Measurements from ENCODE around the gene FGF16.

DNA sequence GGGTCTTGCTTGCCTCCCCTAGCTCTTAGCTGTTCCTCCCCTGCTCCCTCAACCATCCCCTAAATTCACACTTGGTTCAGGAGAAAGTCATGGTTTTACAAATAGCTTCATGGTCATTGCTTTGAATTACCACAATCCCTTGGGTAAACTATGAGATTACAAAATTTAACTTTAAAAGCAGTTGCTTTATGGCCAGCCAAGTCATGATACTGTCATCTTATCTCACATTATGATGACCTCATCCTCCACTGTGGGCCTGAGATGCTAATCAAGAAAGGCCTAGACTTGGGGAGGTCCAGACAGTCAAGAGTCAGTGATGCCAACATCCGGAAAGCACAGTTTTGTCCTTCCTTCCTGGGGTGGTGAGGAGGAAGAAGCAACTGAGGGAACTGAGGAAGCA is 10.5 kb upstream of the FGF16 start:
- TF ChIP-seq EZH2 (IDR thresholded peaks at IDR 0.05; ENCODE audit: borderline replicate concordance) (no peak), CTCF (IDR thresholded peaks at IDR 0.05; ENCODE audit: poor library complexity) (no peak), EZH2phosphoT487 (IDR thresholded peaks at IDR 0.05; ENCODE audit: low read depth, severe bottlenecking, unreplicated experiment) (no peak)

Data from hepatocyte (in vitro differentiated cells).